ENCODE data around the gene TP53TG5.

TP53TG5 gene

DNA sequence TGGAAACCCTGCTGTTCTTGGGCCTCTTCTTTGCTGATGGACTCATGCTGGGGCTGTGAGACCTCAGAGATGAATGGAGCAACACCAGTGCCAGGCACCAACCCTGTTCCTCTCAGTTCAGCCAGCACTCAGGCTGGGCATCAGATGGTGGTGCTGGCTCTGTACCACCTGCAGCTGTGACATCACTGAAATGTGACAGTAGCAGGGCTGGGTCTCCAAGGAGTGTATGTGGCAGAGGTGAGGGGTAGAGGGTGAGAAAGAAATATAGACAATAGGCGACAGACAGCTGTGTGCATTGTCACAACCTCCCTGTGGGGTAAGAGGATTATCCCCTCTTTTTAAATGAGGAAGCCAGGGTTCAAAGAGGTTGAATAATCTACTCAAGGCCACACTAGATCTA, at the start of gene TP53TG5:
TP53TG5 (minus strand) TSS at position 135 of the 400 bp plus-strand sequence; CDS start at position 46, 89 bp downstream.
- Mint-ChIP-seq H3K27me3 (no peaks in the 10 kb centered on the region), H3K27ac (no peak within 1 kb of the TSS), H3K36me3 (peaks cover 8% of the 10 kb centered on the region), H3K9me3 (no peaks in the 10 kb centered on the region), H3K4me3 (no peak within 1 kb of the TSS), H3K4me1 (peaks cover 3% of the 10 kb centered on the region)
- no peak for ATAC-seq (ENCODE audit: low read depth)
- DNase-seq (ENCODE audit: low spot score in 2 of 2), result no peak

- H3K27me3 Mint-ChIP-seq, result no peaks in the 10 kb centered on the region
- H3K9me3 Mint-ChIP-seq, result peaks cover 2% of the 10 kb centered on the region
- no peak for DNase-seq (ENCODE audit: low spot score in 2 of 2)
- H3K4me3 Mint-ChIP-seq, result no peak overlapping the region
- H3K4me1 Mint-ChIP-seq, result peaks cover 9% of the 10 kb centered on the region
- peak overlapping the region; percentile 0 for H3K27ac Mint-ChIP-seq
- no peak for ATAC-seq (ENCODE audit: low read depth)
- H3K36me3 Mint-ChIP-seq, result peaks cover 23% of the 10 kb centered on the region
Measured at GRCh38 chr20:45427236-45428149, 49.4 kb upstream of the TP53TG5 start.

GRCh38 chr20:45426320-45427016, 48.3 kb upstream of the TP53TG5 start:
- H3K9me3 Mint-ChIP-seq, result peaks cover 2% of the 10 kb centered on the region
- H3K27me3 Mint-ChIP-seq, result no peaks in the 10 kb centered on the region
- DNase-seq (ENCODE audit: low spot score in 2 of 2), result no peak
- H3K4me1 Mint-ChIP-seq, result peaks cover 5% of the 10 kb centered on the region
- no peak for ATAC-seq (ENCODE audit: low read depth)
- H3K36me3 Mint-ChIP-seq, result peaks cover 25% of the 10 kb centered on the region
- no peak overlapping the region for H3K27ac Mint-ChIP-seq
- H3K4me3 Mint-ChIP-seq, result no peak overlapping the region

GRCh38 chr20:45425561-45425960, 47.4 kb upstream of the TP53TG5 start:
- Mint-ChIP-seq H3K4me3 (no peak overlapping the region), H3K27ac (peak overlapping the region; percentile 79), H3K36me3 (peaks cover 27% of the 10 kb centered on the region), H3K9me3 (no peaks in the 10 kb centered on the region), H3K4me1 (peaks cover 2% of the 10 kb centered on the region), H3K27me3 (no peaks in the 10 kb centered on the region)
- no peak for DNase-seq (ENCODE audit: low spot score in 2 of 2)
- ATAC-seq (ENCODE audit: low read depth), result no peak

GRCh38 chr20:45423700-45424099, 45.6 kb upstream of the TP53TG5 start:
- peaks cover 16% of the 10 kb centered on the region for H3K4me1 Mint-ChIP-seq
- ATAC-seq (ENCODE audit: low read depth), result no peak
- no peaks in the 10 kb centered on the region for H3K27me3 Mint-ChIP-seq
- no peak for DNase-seq (ENCODE audit: low spot score in 2 of 2)
- H3K27ac Mint-ChIP-seq, result peak overlapping the region; percentile 42
- H3K36me3 Mint-ChIP-seq, result peaks cover 39% of the 10 kb centered on the region
- no peaks in the 10 kb centered on the region for H3K9me3 Mint-ChIP-seq
- H3K4me3 Mint-ChIP-seq, result no peak overlapping the region

GRCh38 chr20:45420125-45420524, 42.0 kb upstream of the TP53TG5 start:
- Mint-ChIP-seq H3K36me3 (peaks cover 33% of the 10 kb centered on the region), H3K9me3 (no peaks in the 10 kb centered on the region), H3K27me3 (no peaks in the 10 kb centered on the region), H3K27ac (peak overlapping the region; percentile 96), H3K4me1 (peaks cover 33% of the 10 kb centered on the region), H3K4me3 (no peak overlapping the region)
- ATAC-seq (ENCODE audit: low read depth), result no peak
- DNase-seq (ENCODE audit: low spot score in 2 of 2), result no peak

GRCh38 chr20:45419188-45420091, 41.3 kb upstream of the TP53TG5 start:
- Mint-ChIP-seq H3K36me3 (peaks cover 32% of the 10 kb centered on the region), H3K4me1 (peaks cover 35% of the 10 kb centered on the region), H3K27me3 (no peaks in the 10 kb centered on the region), H3K27ac (peak overlapping the region; percentile 96), H3K9me3 (no peaks in the 10 kb centered on the region), H3K4me3 (peak overlapping the region; percentile 70)
- peak; percentile 69 for ATAC-seq (ENCODE audit: low read depth)
- peak in 1 of 2 donors; percentile 62 for DNase-seq (ENCODE audit: low spot score in 2 of 2)

DNA sequence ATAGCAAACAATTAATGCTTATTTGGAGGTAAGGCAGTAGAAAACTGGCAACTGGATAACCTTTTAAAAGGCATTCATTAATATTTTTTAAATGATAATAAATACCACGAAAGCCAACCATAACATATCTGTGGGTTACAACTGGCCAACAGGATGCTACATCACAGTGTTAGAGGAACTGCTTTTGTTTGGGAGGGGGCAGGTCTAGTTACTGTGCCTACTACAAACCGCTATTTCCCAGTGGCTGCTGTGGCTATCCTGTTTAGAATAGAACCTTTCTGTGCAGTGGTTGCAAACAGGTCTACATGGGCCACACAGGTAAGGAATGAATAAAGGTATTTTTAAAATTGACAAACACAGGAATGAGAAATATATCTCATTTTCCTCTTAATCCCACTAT, 38.8 kb upstream of the TP53TG5 start:
- Mint-ChIP-seq H3K4me1 (peaks cover 35% of the 10 kb centered on the region), H3K4me3 (peak overlapping the region; percentile 93), H3K27ac (peak overlapping the region; percentile 96), H3K27me3 (no peaks in the 10 kb centered on the region), H3K36me3 (peaks cover 22% of the 10 kb centered on the region), H3K9me3 (no peaks in the 10 kb centered on the region)
- ATAC-seq (ENCODE audit: low read depth) (no peak), DNase-seq (ENCODE audit: low spot score in 2 of 2) (no peak)

DNA sequence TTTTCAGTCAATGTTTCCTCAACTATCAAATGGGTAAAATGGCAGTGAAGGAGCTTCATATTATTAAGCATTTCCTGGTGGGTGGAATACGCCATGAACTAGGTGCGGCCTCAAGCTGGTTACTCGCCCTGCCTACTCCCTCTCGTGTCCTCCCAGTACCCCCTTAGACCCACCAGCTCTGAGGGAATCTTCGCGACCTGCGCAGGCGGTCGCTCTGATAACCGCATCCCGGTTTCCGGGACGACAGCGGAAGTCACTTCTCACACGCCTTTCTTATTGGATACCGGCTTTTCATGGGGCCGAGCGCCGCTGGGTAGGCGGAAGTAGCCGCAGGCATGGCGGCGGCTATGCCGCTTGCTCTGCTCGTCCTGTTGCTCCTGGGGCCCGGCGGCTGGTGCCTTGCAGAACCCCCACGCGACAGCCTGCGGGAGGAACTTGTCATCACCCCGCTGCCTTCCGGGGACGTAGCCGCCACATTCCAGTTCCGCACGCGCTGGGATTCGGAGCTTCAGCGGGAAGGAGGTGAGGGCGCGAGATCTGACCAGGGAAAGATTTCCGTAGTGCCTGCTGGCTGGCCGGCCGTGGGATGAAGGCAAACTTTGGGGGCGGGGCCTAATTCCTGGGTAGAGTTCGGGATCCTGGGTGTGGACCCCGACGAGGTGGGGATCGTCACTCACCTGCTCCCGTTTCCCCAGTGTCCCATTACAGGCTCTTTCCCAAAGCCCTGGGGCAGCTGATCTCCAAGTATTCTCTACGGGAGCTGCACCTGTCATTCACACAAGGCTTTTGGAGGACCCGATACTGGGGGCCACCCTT, 37.9 kb upstream of the TP53TG5 start, which contains the start of gene PIGT:
PIGT (plus strand) TSS at position 320 of the 816 bp plus-strand sequence; CDS start at position 336, 16 bp downstream.
- H3K36me3 Mint-ChIP-seq, result peaks cover 21% of the 10 kb centered on the region
- H3K27me3 Mint-ChIP-seq, result no peaks in the 10 kb centered on the region
- H3K9me3 Mint-ChIP-seq, result no peaks in the 10 kb centered on the region
- DNase-seq (ENCODE audit: low spot score in 2 of 2) (peak; percentile 73 to 82), ATAC-seq (ENCODE audit: low read depth) (peak; percentile 77)
- H3K4me1 Mint-ChIP-seq, result peaks cover 35% of the 10 kb centered on the region
- H3K4me3 Mint-ChIP-seq, result peak within 1 kb of the TSS; percentile 93
- peak within 1 kb of the TSS; percentile 96 for H3K27ac Mint-ChIP-seq

DNA sequence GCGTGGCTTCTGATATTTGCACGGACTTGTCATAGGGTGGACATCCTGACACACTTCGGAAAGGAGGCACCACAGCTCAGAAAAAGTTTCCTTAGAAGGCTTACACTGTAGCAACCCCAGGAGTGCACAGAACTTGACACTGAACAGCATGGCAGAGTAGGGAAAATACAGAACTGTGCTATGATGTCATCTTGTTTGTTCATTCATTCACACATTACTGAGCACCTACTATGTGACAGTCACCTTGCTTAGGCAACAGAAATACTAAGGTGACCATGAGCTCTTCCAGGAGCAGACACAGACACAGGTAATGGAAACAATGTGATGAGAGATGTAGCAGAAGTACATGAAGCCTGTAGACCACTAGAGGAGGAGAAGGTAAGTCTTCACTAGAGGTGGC, 35.4 kb upstream of the TP53TG5 start:
- H3K4me1 Mint-ChIP-seq, result peaks cover 25% of the 10 kb centered on the region
- no peak overlapping the region for H3K27ac Mint-ChIP-seq
- no peaks in the 10 kb centered on the region for H3K27me3 Mint-ChIP-seq
- no peaks in the 10 kb centered on the region for H3K9me3 Mint-ChIP-seq
- ATAC-seq (ENCODE audit: low read depth) (no peak), DNase-seq (ENCODE audit: low spot score in 2 of 2) (no peak)
- peaks cover 9% of the 10 kb centered on the region for H3K36me3 Mint-ChIP-seq
- no peak overlapping the region for H3K4me3 Mint-ChIP-seq

GRCh38 chr20:45412653-45413052, 34.5 kb upstream of the TP53TG5 start:
- H3K4me3 Mint-ChIP-seq, result no peak overlapping the region
- peaks cover 19% of the 10 kb centered on the region for H3K4me1 Mint-ChIP-seq
- no peaks in the 10 kb centered on the region for H3K27me3 Mint-ChIP-seq
- no peak for DNase-seq (ENCODE audit: low spot score in 2 of 2)
- ATAC-seq (ENCODE audit: low read depth), result no peak
- no peaks in the 10 kb centered on the region for H3K9me3 Mint-ChIP-seq
- H3K36me3 Mint-ChIP-seq, result peaks cover 6% of the 10 kb centered on the region
- H3K27ac Mint-ChIP-seq, result no peak overlapping the region

DNA sequence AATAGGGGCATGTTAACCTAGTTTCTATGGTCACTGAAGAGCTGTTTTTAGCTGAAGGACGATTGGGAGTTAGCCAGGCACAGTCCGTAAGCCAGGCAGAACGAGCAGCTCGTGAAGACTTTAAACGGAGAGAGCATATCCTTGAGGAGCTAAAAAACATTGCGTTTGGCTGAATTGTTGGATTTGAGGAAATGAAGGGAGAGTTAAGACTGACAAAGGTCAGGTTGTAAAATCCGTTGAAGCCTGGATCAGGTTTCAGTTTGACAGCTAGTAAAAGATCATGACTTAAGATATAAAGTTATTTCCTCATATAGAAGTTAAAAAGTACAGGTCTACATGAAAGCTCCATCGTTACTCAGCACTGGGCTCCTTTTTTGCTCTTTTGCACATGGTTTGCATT, 32.8 kb upstream of the TP53TG5 start:
- no peak for DNase-seq (ENCODE audit: low spot score in 2 of 2)
- no peak for ATAC-seq (ENCODE audit: low read depth)
- H3K4me3 Mint-ChIP-seq, result no peak overlapping the region
- H3K27me3 Mint-ChIP-seq, result no peaks in the 10 kb centered on the region
- H3K27ac Mint-ChIP-seq, result no peak overlapping the region
- H3K9me3 Mint-ChIP-seq, result no peaks in the 10 kb centered on the region
- H3K36me3 Mint-ChIP-seq, result peaks cover 6% of the 10 kb centered on the region
- H3K4me1 Mint-ChIP-seq, result peaks cover 13% of the 10 kb centered on the region

Data from memory B cell (primary cell).